IMR-90 (cell line): ENCODE measurements around the gene TRIM32. TPM values are rescaled to one million over a fixed set of nuclear protein-coding genes. Genes with fewer than 3 reads are reported as not detected.

ENCODE experiments used
- ATAC-seq: fragments of 200-7000 bp; cut with Tn5 transposase; 2 replicates; pipeline ENCODE4 v1.9.1; 2020; ENCODE audit warnings: low read depth, mild to moderate bottlenecking, moderate library complexity
- BruUV-seq: library from RNA; stranded (reverse); fragments of 400-500 nt; replicated peaks from 2 replicates; lab custom pipeline; 2021; lab: Mats Ljungman, UMichigan
- CTCF ChIA-PET: fragments of 300-600 bp; formaldehyde crosslinking; extraction: SDS; loops from one replicate; lab custom pipeline; 2021; ENCODE audit warnings: antibody characterized with exemption; lab: Yijun Ruan, JAX
- POLR2A ChIA-PET: fragments of 300-600 bp; sonication (Branson Sonifier 250); formaldehyde crosslinking; loops from one replicate; lab custom pipeline; 2022; ENCODE audit warnings: antibody characterized with exemption; ENCODE audit not compliant: unreplicated experiment; lab: Charles Lee
- DNase-seq: peaks from one replicate; pipeline ENCODE4 v3.0.0; 2013
- H2AFZ ChIP-seq: replicated peaks from 2 replicates; pipeline ENCODE3; 2013; ENCODE audit warnings: low read length, mild to moderate bottlenecking; ENCODE audit not compliant: poor library complexity
- H2AK5ac ChIP-seq: 2 replicates; pipeline ENCODE4 v1.6.1; 2013; ENCODE audit warnings: low read depth, low read length, inconsistent platforms
- H2AK9ac ChIP-seq: replicated peaks from 2 replicates; pipeline ENCODE3; 2013; ENCODE audit warnings: mild to moderate bottlenecking, low read depth, low read length, moderate library complexity; ENCODE audit not compliant: poor library complexity
- H2BK120ac ChIP-seq: 2 replicates; pipeline ENCODE4 v1.6.1; 2013; ENCODE audit warnings: low read depth, low read length, inconsistent platforms
- H2BK15ac ChIP-seq: 3 replicates; pipeline ENCODE4 v1.6.1; 2013; ENCODE audit warnings: low read depth, low read length, inconsistent platforms
- H2BK20ac ChIP-seq: 2 replicates; pipeline ENCODE4 v1.6.1; 2013; ENCODE audit warnings: low read depth, mild to moderate bottlenecking, inconsistent platforms, low read length, moderate library complexity
- H2BK5ac ChIP-seq: 2 replicates; pipeline ENCODE4 v1.6.1; 2013; ENCODE audit warnings: mild to moderate bottlenecking, low read depth, low read length, inconsistent platforms; ENCODE audit not compliant: poor library complexity, severe bottlenecking
- H3K14ac ChIP-seq: replicated peaks from 2 replicates; pipeline ENCODE4 v1.6.1; 2013; ENCODE audit warnings: low read depth, low read length, inconsistent platforms
- H3K18ac ChIP-seq: 2 replicates; pipeline ENCODE4 v1.6.1; 2013; ENCODE audit warnings: low read depth, low read length, control low read depth
- H3K23ac ChIP-seq: 2 replicates; pipeline ENCODE4 v1.6.1; 2013; ENCODE audit warnings: low read depth, low read length, inconsistent platforms
- H3K27ac ChIP-seq: 2 replicates; pipeline ENCODE4 v1.5.1; 2013; ENCODE audit warnings: mild to moderate bottlenecking, control low read depth, low read length; ENCODE audit not compliant: insufficient read depth
- H3K27me3 ChIP-seq: 2 replicates; pipeline ENCODE4 v1.6.1; 2013; ENCODE audit warnings: low read length; ENCODE audit not compliant: control insufficient read depth, insufficient read depth
- H3K36me3 ChIP-seq: 2 replicates; pipeline ENCODE4 v1.6.1; 2013; ENCODE audit warnings: low read length, mixed read lengths; ENCODE audit not compliant: control insufficient read depth, insufficient read depth
- H3K4ac ChIP-seq: 2 replicates; pipeline ENCODE4 v1.6.1; 2013; ENCODE audit warnings: low read depth, low read length, inconsistent platforms
- H3K4me1 ChIP-seq: 2 replicates; pipeline ENCODE4 v1.6.1; 2013; ENCODE audit warnings: low read length, mixed read lengths; ENCODE audit not compliant: control insufficient read depth, insufficient read depth
- H3K4me2 ChIP-seq: 2 replicates; pipeline ENCODE4 v1.6.1; 2013; ENCODE audit warnings: low read depth, mild to moderate bottlenecking, control low read depth, low read length, moderate library complexity
- H3K4me3 ChIP-seq: 2 replicates; pipeline ENCODE4 v1.5.1; 2013; ENCODE audit warnings: low read depth, mild to moderate bottlenecking, control low read depth, low read length, moderate library complexity; ENCODE audit not compliant: insufficient read depth
- H3K56ac ChIP-seq: 2 replicates; pipeline ENCODE4 v1.6.1; 2013; ENCODE audit warnings: low read length, inconsistent platforms; ENCODE audit not compliant: insufficient read depth; ENCODE audit errors: extremely low read depth
- H3K79me1 ChIP-seq, 2 experiments: 2 replicates each; pipeline ENCODE4 v1.6.1; 2013; ENCODE audit warnings: low read length in 2 of 2, inconsistent platforms in 1 of 2, low read depth in 1 of 2
- H3K9ac ChIP-seq: 2 replicates; pipeline ENCODE4 v1.6.1; 2013; ENCODE audit warnings: low read depth, low read length, control low read depth
- H3K9me1 ChIP-seq: 2 replicates; pipeline ENCODE4 v1.6.1; 2013; ENCODE audit warnings: low read length, inconsistent platforms; ENCODE audit not compliant: insufficient read depth
- H3K9me3 ChIP-seq: 2 replicates; pipeline ENCODE4 v1.6.1; 2013; ENCODE audit warnings: low read length; ENCODE audit not compliant: control insufficient read depth, insufficient read depth
- H4K20me1 ChIP-seq: 2 replicates; pipeline ENCODE4 v1.6.1; 2013; ENCODE audit warnings: low read length, inconsistent platforms; ENCODE audit not compliant: insufficient read depth
- H4K5ac ChIP-seq: 2 replicates; pipeline ENCODE4 v1.6.1; 2013; ENCODE audit warnings: mild to moderate bottlenecking, low read depth, low read length, control low read depth
- H4K8ac ChIP-seq, 2 experiments: 2 replicates each; pipeline ENCODE4 v1.6.1; 2013; ENCODE audit warnings: low read depth in 2 of 2, low read length in 2 of 2, control low read depth in 1 of 2, inconsistent platforms in 1 of 2
- H4K91ac ChIP-seq: 2 replicates; pipeline ENCODE4 v1.6.1; 2013; ENCODE audit warnings: low read depth, low read length, inconsistent platforms; ENCODE audit not compliant: insufficient read depth
- ELK1 ChIP-seq: fragments of 150-350 bp; IDR thresholded peaks from 2 replicates; pipeline ENCODE4 v1.6.1; 2016; ENCODE audit warnings: low read depth, mild to moderate bottlenecking, low read length, moderate library complexity, borderline replicate concordance
- MXI1 ChIP-seq: IDR thresholded peaks from 2 replicates; pipeline ENCODE4 v1.6.1; 2012; ENCODE audit warnings: low read depth, mild to moderate bottlenecking, low read length, moderate library complexity, borderline replicate concordance
- SMC3 ChIP-seq: fragments of 150-350 bp; IDR thresholded peaks from 2 replicates; pipeline ENCODE4 v1.6.1; 2016; ENCODE audit warnings: low read depth, mild to moderate bottlenecking, antibody characterized with exemption, low read length, moderate library complexity
- WGBS, 2 experiments: methylation state at CpG; one replicate each; pipeline versions ENCODE4 v1.1.5 to v1.1.7; 2013; ENCODE audit warnings: missing lambda C conversion rate in 2 of 2; ENCODE audit not compliant: insufficient read length in 1 of 2; ENCODE audit errors: extremely low coverage in 2 of 2; 5-methylcytosine and 5-hydroxymethylcytosine counted together
- dilution Hi-C: fragments of 300-500 bp; cut with HindIII; formaldehyde crosslinking; loops from one replicate; pipeline ENCODE4 v1.14.3; 2018; ENCODE audit warnings: low sequenced_read_pairs; ENCODE audit not compliant: unreplicated experiment
- in situ Hi-C: fragments of 300-500 bp; cut with MboI; formaldehyde crosslinking; loops from 3 replicates; pipeline ENCODE4 v1.14.3; 2019; ENCODE audit warnings: low sequenced_read_pairs, inconsistent platforms, mixed read lengths
- intact Hi-C: fragments of 100-400 bp; cut with micrococcal nuclease; formaldehyde crosslinking; loops from 2 replicates; pipeline ENCODE4 v1.10.0; 2022
- polyA plus RNA-seq, 3 experiments: library from polyadenylated mRNA; depleted of rRNA; stranded (reverse); fragments of >200 nt; gene quantifications; 2 replicates each; pipeline ENCODE4 v1.2.3, GENCODE V29; 2012; ENCODE audit warnings: low replicate concordance in 1 of 3
- total RNA-seq: library from RNA; depleted of rRNA; stranded (reverse); fragments of >200 nt; gene quantifications from 2 replicates; pipeline ENCODE4 v1.2.3, GENCODE V29; 2012

Gene TRIM32
- total and polyA plus RNA-seq, 2 of the 4 experiments (the other 2 are of a cell fraction), result 12.8 to 31.0 TPM

- DNase-seq (peak; percentile 33), ATAC-seq (no peak)
- dilution Hi-C loops (no loop called here), intact Hi-C loops (no loop called here), in situ Hi-C loops (no loop called here)
- H3K36me3 ChIP-seq, result no peaks in the 10 kb centered on the region
- H3K79me1 ChIP-seq, result no peaks in the 10 kb centered on the region; a peak in 1 of 4 replicates
- H4K91ac ChIP-seq, result no peak overlapping the region
- no peak overlapping the region for H3K27ac ChIP-seq
- no peak overlapping the region for H3K56ac ChIP-seq
- H3K23ac ChIP-seq, result no peak overlapping the region
- H3K27me3 ChIP-seq, result no peaks in the 10 kb centered on the region
- no peak overlapping the region for H3K18ac ChIP-seq
- no peak overlapping the region for H3K14ac ChIP-seq
- H4K20me1 ChIP-seq, result no peaks in the 10 kb centered on the region
- no peaks in the 10 kb centered on the region for H3K9me1 ChIP-seq
- no peak overlapping the region for H2AK9ac ChIP-seq
- H3K4ac ChIP-seq, result no peak overlapping the region
- H3K9ac ChIP-seq, result no peak overlapping the region
- H2BK15ac ChIP-seq, result no peak overlapping the region
- H3K4me1 ChIP-seq, result no peaks in the 10 kb centered on the region
- H2BK5ac ChIP-seq, result no peak overlapping the region
- ChIA-PET CTCF (no interaction called here), POLR2A (no interaction called here)
- H2AK5ac ChIP-seq, result no peak overlapping the region
- no peak overlapping the region for H2BK120ac ChIP-seq
- H3K4me2 ChIP-seq, result no peak overlapping the region
- 100% methylated on average over 2 of the region's 5 CpGs; no CpG with 5 or more reads in 1 of the 2 experiments for WGBS, 2 experiments
- no TSS peak for BruUV-seq
- peaks cover 11% of the 10 kb centered on the region for H3K9me3 ChIP-seq
- H3K4me3 ChIP-seq, result no peak overlapping the region
- H4K5ac ChIP-seq, result no peak overlapping the region
- TF ChIP-seq ELK1, result no peak
- no peak for TF ChIP-seq MXI1
- no peak for TF ChIP-seq SMC3
- H2AFZ ChIP-seq, result no peak overlapping the region
- H4K8ac ChIP-seq, result no peak overlapping the region
- H2BK20ac ChIP-seq, result no peak overlapping the region
Observed at GRCh38 chr9:116674210-116674980, 12.7 kb upstream of the TRIM32 start.
